SK-N-SH (cell line): ENCODE data around the gene UBE3B. TPM values are rescaled to one million over a fixed set of nuclear protein-coding genes. Genes with fewer than 3 reads are reported as not detected.

Source experiments
- CTCF ChIA-PET: fragments of 300-600, 350-600 bp; formaldehyde crosslinking; extraction: SDS; loops from one replicate; lab custom pipeline; 2021; lab: Yijun Ruan, JAX
- POLR2A ChIA-PET: fragments of 350-600 bp; sonication (Branson Sonifier 250); formaldehyde crosslinking; extraction: SDS; loops from one replicate; lab custom pipeline; 2020; ENCODE audit warnings: antibody characterized with exemption, inconsistent platforms; lab: Yijun Ruan, JAX
- DNase-seq: peaks from one replicate; pipeline ENCODE4 v3.0.0; 2012
- H2AFZ ChIP-seq: fragments of 200-600 bp; sonication (generic); 2 replicates; pipeline ENCODE4 v1.8.1; 2016; ENCODE audit warnings: antibody characterized with exemption, mild to moderate bottlenecking, low read depth
- H3F3A ChIP-seq: fragments of 200-600 bp; sonication (generic); replicated peaks from 2 replicates; pipeline ENCODE3; 2016; ENCODE audit warnings: antibody characterized with exemption, mild to moderate bottlenecking; ENCODE audit not compliant: insufficient read depth
- H3K27ac ChIP-seq, 2 experiments: fragments of 200-500 bp in 1 of 2; fragments of 200-600 bp in 1 of 2; sonication (Bioruptor generic) in 1 of 2; sonication (generic), shearing (Covaris generic) in 1 of 2; 2 replicates each; pipeline versions ENCODE4 v1.5.1 to v1.6.1; 2014 to 2016; ENCODE audit warnings: low read depth in 2 of 2, inconsistent platforms in 1 of 2, low read length in 1 of 2, mild to moderate bottlenecking in 1 of 2, mixed read lengths in 1 of 2
- H3K27me3 ChIP-seq: fragments of 200-600 bp; sonication (generic), shearing (Covaris generic); 2 replicates; pipeline ENCODE4 v1.6.1; 2016; ENCODE audit warnings: mixed run types; ENCODE audit not compliant: insufficient read depth
- H3K36me3 ChIP-seq, 2 experiments: fragments of 200-500 bp in 1 of 2; fragments of 200-600 bp in 1 of 2; sonication (Bioruptor generic) in 1 of 2; sonication (generic) in 1 of 2; replicated peaks in 1 of 2; 2 replicates each; pipeline versions ENCODE3 to v1.5.1; 2014 to 2016; ENCODE audit warnings: low read length in 1 of 2, mild to moderate bottlenecking in 1 of 2; ENCODE audit not compliant: insufficient read depth in 2 of 2, control insufficient read depth in 1 of 2
- H3K4me1 ChIP-seq, 2 experiments: fragments of 200-500 bp in 1 of 2; fragments of 200-600 bp in 1 of 2; sonication (Bioruptor generic) in 1 of 2; sonication (generic), shearing (Covaris generic) in 1 of 2; 2 replicates each; pipeline versions ENCODE4 v1.5.1 to v1.6.1; 2014 to 2016; ENCODE audit warnings: low read depth in 1 of 2, low read length in 1 of 2, mixed run types in 1 of 2; ENCODE audit not compliant: insufficient read depth in 2 of 2, control insufficient read depth in 1 of 2
- H3K4me2 ChIP-seq: fragments of 200-600 bp; sonication (generic), shearing (Covaris generic); 2 replicates; pipeline ENCODE4 v1.6.1; 2017; ENCODE audit warnings: mixed run types
- H3K4me3 ChIP-seq, 2 experiments: fragments of 200-500 bp in 1 of 2; fragments of 200-600 bp in 1 of 2; sonication (Bioruptor generic) in 1 of 2; sonication (generic), shearing (Covaris generic) in 1 of 2; 2 replicates each; pipeline versions ENCODE4 v1.5.1 to v1.8.1; 2014 to 2016; ENCODE audit warnings: low read depth in 2 of 2, inconsistent platforms in 1 of 2, low read length in 1 of 2, mild to moderate bottlenecking in 1 of 2, mixed read lengths in 1 of 2, moderate library complexity in 1 of 2
- H3K79me2 ChIP-seq: fragments of 200-600 bp; sonication (generic); 2 replicates; pipeline ENCODE4 v1.8.1; 2017; ENCODE audit warnings: mild to moderate bottlenecking; ENCODE audit not compliant: insufficient read depth
- H3K9ac ChIP-seq: fragments of 200-600 bp; sonication (generic); 2 replicates; pipeline ENCODE4 v1.6.1; 2017; ENCODE audit warnings: mixed run types
- H3K9me2 ChIP-seq: fragments of 200-600 bp; sonication (generic); 2 replicates; pipeline ENCODE4 v1.6.1; 2017; ENCODE audit warnings: mixed run types
- H3K9me3 ChIP-seq: fragments of 200-600 bp; sonication (generic); 2 replicates; pipeline ENCODE4 v1.6.1; 2017; ENCODE audit warnings: mixed run types, mild to moderate bottlenecking, moderate library complexity
- H4K20me1 ChIP-seq: fragments of 200-600 bp; sonication (generic); 2 replicates; pipeline ENCODE4 v1.6.1; 2017; ENCODE audit warnings: mild to moderate bottlenecking, mixed run types; ENCODE audit not compliant: insufficient read depth
- CHD2 ChIP-seq: fragments of 150-350 bp; IDR thresholded peaks from 2 replicates; pipeline ENCODE4 v1.6.1; 2018; ENCODE audit warnings: low read length; ENCODE audit not compliant: partially characterized antibody
- FOSL2 ChIP-seq: IDR thresholded peaks from 2 replicates; pipeline ENCODE4 v1.4.0; 2012; ENCODE audit warnings: low read depth, mild to moderate bottlenecking, moderate library complexity, borderline replicate concordance
- GABPA ChIP-seq: IDR thresholded peaks from 2 replicates; pipeline ENCODE4 v1.4.0; 2012; ENCODE audit warnings: low read depth, mild to moderate bottlenecking
- IRF3 ChIP-seq: fragments of 150-350 bp; IDR thresholded peaks from 2 replicates; pipeline ENCODE4 v1.6.1; 2016; ENCODE audit warnings: mild to moderate bottlenecking, low read depth, low read length
- JUND ChIP-seq: IDR thresholded peaks from 2 replicates; pipeline ENCODE4 v1.4.0; 2012
- MAX ChIP-seq: IDR thresholded peaks from 2 replicates; pipeline ENCODE4 v1.4.0; 2012; ENCODE audit warnings: low read depth
- MEF2A ChIP-seq: IDR thresholded peaks from 2 replicates; pipeline ENCODE4 v1.4.0; 2012; ENCODE audit warnings: low read depth, borderline replicate concordance
- NFIC ChIP-seq: IDR thresholded peaks from 2 replicates; pipeline ENCODE4 v1.4.0; 2012; ENCODE audit warnings: borderline replicate concordance
- NRF1 ChIP-seq: IDR thresholded peaks from 2 replicates; pipeline ENCODE4 v1.6.1; 2012; ENCODE audit warnings: low read depth, mild to moderate bottlenecking, low read length
- PBX3 ChIP-seq: IDR thresholded peaks from 2 replicates; pipeline ENCODE4; 2012
- RAD21 ChIP-seq: IDR thresholded peaks from 2 replicates; pipeline ENCODE4 v1.6.1; 2012; ENCODE audit warnings: mild to moderate bottlenecking, low read length
- REST ChIP-seq: IDR thresholded peaks from 2 replicates; pipeline ENCODE4 v1.6.1; 2012; ENCODE audit warnings: mild to moderate bottlenecking, low read depth, low read length, moderate library complexity
- RFX5 ChIP-seq: IDR thresholded peaks from 2 replicates; pipeline ENCODE4 v1.6.1; 2012; ENCODE audit warnings: mild to moderate bottlenecking, improper control_type of control experiment, low read length
- RXRA ChIP-seq: IDR thresholded peaks from 2 replicates; pipeline ENCODE4 v1.4.0; 2012; ENCODE audit warnings: low read depth, mild to moderate bottlenecking, borderline replicate concordance
- SIN3A ChIP-seq: IDR thresholded peaks from 2 replicates; pipeline ENCODE4 v1.6.1; 2012; ENCODE audit warnings: low read depth, mild to moderate bottlenecking, low read length, moderate library complexity, borderline replicate concordance
- SMC3 ChIP-seq: IDR thresholded peaks from 2 replicates; pipeline ENCODE4 v1.6.1; 2012; ENCODE audit warnings: low read depth, low read length, improper control_type of control experiment
- TAF1 ChIP-seq: IDR thresholded peaks from 2 replicates; pipeline ENCODE4 v1.6.1; 2012; ENCODE audit warnings: low read depth, mild to moderate bottlenecking, low read length, moderate library complexity, borderline replicate concordance
- TCF12 ChIP-seq: IDR thresholded peaks from 2 replicates; pipeline ENCODE4 v1.4.0; 2012
- YY1 ChIP-seq: IDR thresholded peaks from 2 replicates; pipeline ENCODE4 v1.4.0; 2012; ENCODE audit warnings: low read depth, mild to moderate bottlenecking
- ZBTB33 ChIP-seq: IDR thresholded peaks from 2 replicates; pipeline ENCODE4 v1.4.0; 2012; ENCODE audit warnings: low read depth, borderline replicate concordance
- whole genome bisulfite sequencing: methylation state at CpG from one replicate; pipeline ENCODE4 v1.1.6; 2017; ENCODE audit warnings: low lambda C conversion rate; 5-methylcytosine and 5-hydroxymethylcytosine counted together
- polyA plus RNA-seq, 3 experiments: library from polyadenylated mRNA; depleted of rRNA; stranded (reverse); fragments of >200 nt; gene quantifications; 2 replicates each; pipeline ENCODE4 v1.2.3, GENCODE V29; 2012

Gene UBE3B
- polyA plus RNA-seq, 1 of the 3 experiments (the other 2 are of a cell fraction) = 28.6 TPM

GRCh38 chr12:109460538-109460937 lies 16.9 kb upstream of the UBE3B start:
- Histone ChIP-seq H3K9ac (no peak overlapping the region), H3K27me3 (no peaks in the 10 kb centered on the region), H3K36me3 (peaks cover 25 to 48% of the 10 kb centered on the region in 2 experiments), H3K4me3 (no peak overlapping the region), H3K9me3 (no peaks in the 10 kb centered on the region), H2AFZ (no peak overlapping the region), H3K27ac (peak overlapping the region; percentile 97 to 99), H4K20me1 (no peaks in the 10 kb centered on the region; the same call in 1 of the 2 replicates), H3K9me2 (no peaks in the 10 kb centered on the region), H3K4me2 (peak overlapping the region; percentile 80; the same call in 1 of the 2 replicates), H3K79me2 (peaks cover 82% of the 10 kb centered on the region)
- DNase-seq = no peak
- POLR2A ChIA-PET = no interaction called here
- CTCF ChIA-PET = interaction anchor here (0.6 to 2.0 kb wide), 3 partner anchors 11 to 32 kb away, joined by 3 to 5 read pairs (median 4); no protein-coding TSS in a partner anchor
- TF ChIP-seq GABPA (no peak), FOSL2 (no peak), RFX5 (no peak), PBX3 (no peak), SIN3A (no peak), YY1 (no peak), MAX (no peak), RAD21 (no peak), CHD2 (no peak), REST (no peak), RXRA (no peak), SMC3 (no peak), NRF1 (no peak), IRF3 (no peak), ZBTB33 (no peak), TCF12 (no peak), MEF2A (no peak), JUND (no peak), TAF1 (no peak), NFIC (no peak)
- TF ChIP-seq, all 33 proteins: peak for 0
- Histone ChIP-seq H3K4me1 (peaks cover 50% of the 10 kb centered on the region in 2 experiments), H3F3A (peaks cover 38% of the 10 kb centered on the region)
- WGBS = 89% methylated on average over 6 of the region's 13 CpGs
